Urothelium cell line (cell line): ENCODE data around the gene NOA1.
A peak's percentile ranks its signal among the peaks of the same experiment; 100 is the strongest.
"Not testable (repeated sequence)": the region's sequence is repeated elsewhere in the genome, so short reads cannot be mapped to it uniquely, and the experiment has no call there.

ENCODE experiments used
- DNase-seq: peaks from one replicate; pipeline ENCODE4 v3.0.0; 2011; ENCODE audit warnings: low spot score, mixed read lengths
- FAIRE-seq: peaks from 2 replicates; lab custom pipeline; 2011; peaks lifted over from hg19 to GRCh38; lab: Jason Lieb, UNC

The NOA1 gene

GRCh38 chr4:56959100-56959499 is 18.3 kb downstream of the NOA1 start:
- DNase-seq (no peak), FAIRE-seq (no peak)

- no peak for FAIRE-seq
- DNase-seq: no peak
These were observed 19.3 kb downstream of the NOA1 start for GRCh38 chr4:56958111-56958517.

GRCh38 chr4:56953680-56954520 is 23.5 kb downstream of the NOA1 start:
- DNase-seq: no peak
- FAIRE-seq: no peak

- DNase-seq (no peak), FAIRE-seq (no peak)
These were observed 36.0 kb downstream of the NOA1 start for GRCh38 chr4:56941403-56941802.

GRCh38 chr4:56940971-56941370 is 36.4 kb downstream of the NOA1 start:
- FAIRE-seq (no peak), DNase-seq (no peak)

GRCh38 chr4:56940403-56940802 is 37.0 kb downstream of the NOA1 start:
- FAIRE-seq (no peak), DNase-seq (no peak)

GRCh38 chr4:56939826-56940225 is 37.6 kb downstream of the NOA1 start:
- not testable (repeated sequence) for FAIRE-seq, DNase-seq

GRCh38 chr4:56937262-56937661 is 40.1 kb downstream of the NOA1 start:
- peak; percentile 80 for DNase-seq
- peak; percentile 81 for FAIRE-seq

- DNase-seq: no peak
- FAIRE-seq: no peak
These were observed 45.5 kb downstream of the NOA1 start for GRCh38 chr4:56931924-56932323.

- DNase-seq (no peak), FAIRE-seq (no peak)
These were observed 46.8 kb downstream of the NOA1 start for GRCh38 chr4:56930638-56931037.

- DNase-seq (no peak), FAIRE-seq (no peak)
These were observed 50.2 kb downstream of the NOA1 start for GRCh38 chr4:56927196-56927595.

GRCh38 chr4:56914977-56915376 is 62.4 kb downstream of the NOA1 start:
- DNase-seq, FAIRE-seq: not testable (repeated sequence)

- DNase-seq (no peak), FAIRE-seq (no peak)
These were observed 63.1 kb downstream of the NOA1 start for GRCh38 chr4:56914336-56914735.
